ENCODE measurements around the gene ZNF638.

DNA sequence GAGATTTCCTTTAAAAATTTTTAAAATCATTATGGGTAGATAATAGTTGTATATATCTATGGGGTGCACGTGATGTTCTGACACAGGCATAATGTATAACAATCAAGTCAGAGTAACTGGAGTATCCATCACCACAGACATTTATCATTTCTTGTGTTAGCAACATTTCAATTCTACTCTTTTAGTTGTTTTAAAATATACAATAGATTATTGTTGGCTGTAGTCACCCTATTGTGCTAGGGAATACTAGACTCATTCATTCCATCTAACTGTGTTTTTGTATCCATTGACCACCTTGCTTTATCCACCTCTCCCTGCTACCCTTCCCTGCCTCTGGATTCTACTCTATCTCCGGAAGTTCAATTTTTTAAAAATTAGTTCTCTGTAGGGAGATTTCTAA is 152.8 kb downstream of the ZNF638 start:
- TF ChIP-seq, protein P1, sequence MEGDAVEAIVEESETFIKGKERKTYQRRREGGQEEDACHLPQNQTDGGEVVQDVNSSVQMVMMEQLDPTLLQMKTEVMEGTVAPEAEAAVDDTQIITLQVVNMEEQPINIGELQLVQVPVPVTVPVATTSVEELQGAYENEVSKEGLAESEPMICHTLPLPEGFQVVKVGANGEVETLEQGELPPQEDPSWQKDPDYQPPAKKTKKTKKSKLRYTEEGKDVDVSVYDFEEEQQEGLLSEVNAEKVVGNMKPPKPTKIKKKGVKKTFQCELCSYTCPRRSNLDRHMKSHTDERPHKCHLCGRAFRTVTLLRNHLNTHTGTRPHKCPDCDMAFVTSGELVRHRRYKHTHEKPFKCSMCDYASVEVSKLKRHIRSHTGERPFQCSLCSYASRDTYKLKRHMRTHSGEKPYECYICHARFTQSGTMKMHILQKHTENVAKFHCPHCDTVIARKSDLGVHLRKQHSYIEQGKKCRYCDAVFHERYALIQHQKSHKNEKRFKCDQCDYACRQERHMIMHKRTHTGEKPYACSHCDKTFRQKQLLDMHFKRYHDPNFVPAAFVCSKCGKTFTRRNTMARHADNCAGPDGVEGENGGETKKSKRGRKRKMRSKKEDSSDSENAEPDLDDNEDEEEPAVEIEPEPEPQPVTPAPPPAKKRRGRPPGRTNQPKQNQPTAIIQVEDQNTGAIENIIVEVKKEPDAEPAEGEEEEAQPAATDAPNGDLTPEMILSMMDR (conservative IDR thresholded peaks at IDR 0.05; ENCODE audit: low read depth, low read length): no peak
- TF ChIP-seq RAD21 (IDR thresholded peaks at IDR 0.05; ENCODE audit: low read length): no peak
- no peak for TF ChIP-seq CEBPB (IDR thresholded peaks at IDR 0.05; ENCODE audit: low read depth, low read length)
- TF ChIP-seq POLR2A (IDR thresholded peaks at IDR 0.05; ENCODE audit: low read depth, low read length): no peak
- TF ChIP-seq SMC3 (IDR thresholded peaks at IDR 0.05; ENCODE audit: low read depth, low read length): no peak
- TF ChIP-seq FOS (IDR thresholded peaks at IDR 0.05; ENCODE audit: low read depth, low read length): no peak
- no peak for TF ChIP-seq RFX5 (IDR thresholded peaks at IDR 0.05; ENCODE audit: low read depth, low read length)
- no peak for TF ChIP-seq NFE2L2 (IDR thresholded peaks at IDR 0.05; ENCODE audit: low read depth, low read length)
- no peak for TF ChIP-seq MAFK (IDR thresholded peaks at IDR 0.05; ENCODE audit: low read depth, low read length)
- TF ChIP-seq, protein P2, sequence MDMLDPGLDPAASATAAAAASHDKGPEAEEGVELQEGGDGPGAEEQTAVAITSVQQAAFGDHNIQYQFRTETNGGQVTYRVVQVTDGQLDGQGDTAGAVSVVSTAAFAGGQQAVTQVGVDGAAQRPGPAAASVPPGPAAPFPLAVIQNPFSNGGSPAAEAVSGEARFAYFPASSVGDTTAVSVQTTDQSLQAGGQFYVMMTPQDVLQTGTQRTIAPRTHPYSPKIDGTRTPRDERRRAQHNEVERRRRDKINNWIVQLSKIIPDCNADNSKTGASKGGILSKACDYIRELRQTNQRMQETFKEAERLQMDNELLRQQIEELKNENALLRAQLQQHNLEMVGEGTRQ (IDR thresholded peaks at IDR 0.05; ENCODE audit: low read depth, low read length): no peak
- TF ChIP-seq MXI1 (IDR thresholded peaks at IDR 0.05; ENCODE audit: borderline replicate concordance, low read depth, low read length): no peak
- no peak for TF ChIP-seq RCOR1 (IDR thresholded peaks at IDR 0.05; ENCODE audit: insufficient replicate concordance, low read length)
- TF ChIP-seq, protein P3, sequence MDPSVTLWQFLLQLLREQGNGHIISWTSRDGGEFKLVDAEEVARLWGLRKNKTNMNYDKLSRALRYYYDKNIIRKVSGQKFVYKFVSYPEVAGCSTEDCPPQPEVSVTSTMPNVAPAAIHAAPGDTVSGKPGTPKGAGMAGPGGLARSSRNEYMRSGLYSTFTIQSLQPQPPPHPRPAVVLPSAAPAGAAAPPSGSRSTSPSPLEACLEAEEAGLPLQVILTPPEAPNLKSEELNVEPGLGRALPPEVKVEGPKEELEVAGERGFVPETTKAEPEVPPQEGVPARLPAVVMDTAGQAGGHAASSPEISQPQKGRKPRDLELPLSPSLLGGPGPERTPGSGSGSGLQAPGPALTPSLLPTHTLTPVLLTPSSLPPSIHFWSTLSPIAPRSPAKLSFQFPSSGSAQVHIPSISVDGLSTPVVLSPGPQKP (IDR thresholded peaks at IDR 0.05; ENCODE audit: borderline replicate concordance, low read depth, low read length): no peak
- TF ChIP-seq BHLHE40 (IDR thresholded peaks at IDR 0.05; ENCODE audit: low read depth, low read length): no peak

Measured in IMR-90 (cell line).